NCI-H526 (cell line): ENCODE measurements around the gene CFAP46.
"Not testable (repeated sequence)": the region's sequence is repeated elsewhere in the genome, so short reads cannot be mapped to it uniquely, and the experiment has no call there.

Experiments
- DNase-seq, 2 experiments: peaks; one replicate each; lab custom pipeline; 2025; lab: John Stamatoyannopoulos, UW

CFAP46 gene

GRCh38 chr10:132912713-132913558 lies 29.4 kb downstream of the CFAP46 start:
- no peak for DNase-seq

DNA sequence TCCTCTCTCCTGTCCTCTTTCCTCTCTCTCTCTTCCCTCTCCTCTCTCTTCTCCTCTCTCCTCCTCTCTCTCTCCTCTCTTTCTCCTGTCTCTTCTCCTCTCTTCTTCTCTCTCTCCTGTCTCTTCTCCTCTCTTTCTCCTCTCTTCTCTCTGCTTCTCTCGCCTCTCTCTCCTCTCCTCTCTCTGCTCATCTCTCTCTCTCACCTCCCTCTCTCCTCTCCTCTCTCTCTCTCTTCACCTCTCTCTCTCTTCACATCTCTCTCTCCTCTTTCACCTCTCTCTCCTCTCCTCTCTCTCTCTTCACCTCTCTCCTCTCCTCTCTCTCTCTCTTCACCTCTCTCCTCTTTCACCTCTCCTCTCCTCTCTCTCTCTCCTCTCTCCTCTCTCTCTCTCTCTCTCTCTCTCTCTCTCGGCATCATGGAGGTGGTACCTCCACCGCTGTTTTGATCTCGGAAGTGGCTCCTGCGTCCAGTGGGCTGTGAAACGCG lies 30.1 kb downstream of the CFAP46 start:
- no peak for DNase-seq

GRCh38 chr10:132911786-132912097 lies 30.6 kb downstream of the CFAP46 start:
- DNase-seq = no peak

GRCh38 chr10:132910901-132911785 lies 31.2 kb downstream of the CFAP46 start:
- DNase-seq = no peak

GRCh38 chr10:132910186-132910880 lies 32.0 kb downstream of the CFAP46 start:
- DNase-seq = no peak

- no peak for DNase-seq
Measured at GRCh38 chr10:132909491-132910071, 32.8 kb downstream of the CFAP46 start.

DNA sequence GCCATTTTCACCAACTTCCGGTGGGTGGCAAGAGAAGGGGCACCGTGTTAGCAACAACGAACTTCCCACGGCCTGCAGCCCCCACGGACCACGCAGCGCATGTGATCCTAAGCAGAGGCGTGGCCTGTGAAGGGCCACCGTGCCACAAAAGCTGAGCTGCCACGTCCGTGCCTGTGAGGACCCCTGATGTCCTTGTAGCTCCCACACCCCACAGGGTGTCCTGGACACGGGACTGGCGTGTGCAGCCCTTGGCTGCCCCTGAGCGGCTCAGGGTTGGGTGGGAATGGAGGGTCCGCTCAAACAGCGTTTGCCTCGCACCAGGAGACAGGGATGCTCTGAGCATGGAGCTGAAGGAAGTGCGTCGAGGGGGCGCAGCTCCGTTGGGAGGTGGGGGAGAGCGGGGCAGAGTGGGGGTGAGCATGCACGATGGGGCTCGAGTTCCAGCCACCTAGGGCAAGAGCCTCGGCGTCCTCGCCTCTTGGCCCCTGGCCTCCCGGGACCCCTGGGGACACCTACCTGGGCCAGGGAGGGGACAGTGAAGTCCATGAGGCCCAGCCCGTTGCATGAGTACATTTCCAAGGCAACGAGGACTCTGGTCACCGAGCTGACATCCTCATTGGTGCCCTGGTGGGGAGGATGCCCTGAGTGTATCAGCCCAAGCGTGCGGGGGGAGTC lies 33.6 kb downstream of the CFAP46 start:
- no peak for DNase-seq

- no peak for DNase-seq
Measured at GRCh38 chr10:132907821-132908620, 34.3 kb downstream of the CFAP46 start.

GRCh38 chr10:132906836-132907235 lies 35.5 kb downstream of the CFAP46 start:
- DNase-seq = no peak

- DNase-seq = no peak
Measured at GRCh38 chr10:132906106-132906505, 36.3 kb downstream of the CFAP46 start.

DNA sequence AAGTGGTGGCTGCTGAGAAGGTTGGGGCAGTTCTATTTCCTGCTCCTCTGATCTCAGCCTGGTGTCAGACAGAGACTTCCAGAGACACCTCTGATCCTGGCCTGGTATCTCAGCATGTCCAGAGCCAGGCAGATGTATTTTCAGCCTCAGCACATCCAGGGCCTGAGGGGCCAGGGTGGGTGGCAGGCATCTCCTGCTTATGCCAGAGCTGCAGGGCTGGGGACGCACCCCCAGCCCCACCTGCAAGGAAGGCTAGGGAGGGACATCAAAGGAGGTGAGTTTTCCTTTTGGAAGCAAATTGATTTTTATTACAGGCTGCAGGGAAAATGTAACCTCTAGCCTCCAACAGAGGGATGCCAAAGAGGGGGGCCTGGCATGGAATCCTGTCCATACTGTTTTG lies 36.7 kb downstream of the CFAP46 start:
- DNase-seq = no peak

- no peak for DNase-seq
Measured at GRCh38 chr10:132904814-132905649, 37.3 kb downstream of the CFAP46 start.

DNA sequence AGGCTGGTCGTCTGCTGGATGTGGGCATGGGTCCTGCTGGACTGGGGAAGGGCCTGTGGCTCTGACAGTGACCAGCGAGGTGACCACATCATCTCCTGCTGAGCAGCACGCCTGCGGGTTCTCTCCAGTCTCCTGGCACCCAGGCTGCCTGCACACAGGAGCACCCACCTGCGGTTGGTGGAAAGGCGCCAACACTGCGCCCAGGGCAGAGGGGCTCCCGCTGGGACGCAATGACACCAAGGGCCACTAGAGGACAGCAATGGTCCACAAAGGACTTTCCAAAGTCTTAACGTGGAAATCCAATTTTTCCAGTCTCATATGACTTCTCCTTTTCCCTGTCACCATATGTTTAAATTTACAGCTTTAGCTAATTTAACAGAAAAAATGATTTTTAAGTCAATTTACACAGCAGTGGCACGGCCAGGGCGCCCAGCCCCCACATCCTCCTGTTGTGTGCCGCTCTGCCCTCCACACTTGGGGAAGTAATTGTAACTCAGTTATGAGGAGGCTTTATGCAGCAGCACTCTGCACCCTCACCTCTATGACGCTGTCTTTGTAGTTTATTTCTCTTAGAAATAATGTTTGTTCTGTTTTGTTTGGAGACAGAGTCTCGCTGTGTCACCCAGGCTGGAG lies 38.1 kb downstream of the CFAP46 start:
- peak; percentile 8 to 63 for DNase-seq

DNA sequence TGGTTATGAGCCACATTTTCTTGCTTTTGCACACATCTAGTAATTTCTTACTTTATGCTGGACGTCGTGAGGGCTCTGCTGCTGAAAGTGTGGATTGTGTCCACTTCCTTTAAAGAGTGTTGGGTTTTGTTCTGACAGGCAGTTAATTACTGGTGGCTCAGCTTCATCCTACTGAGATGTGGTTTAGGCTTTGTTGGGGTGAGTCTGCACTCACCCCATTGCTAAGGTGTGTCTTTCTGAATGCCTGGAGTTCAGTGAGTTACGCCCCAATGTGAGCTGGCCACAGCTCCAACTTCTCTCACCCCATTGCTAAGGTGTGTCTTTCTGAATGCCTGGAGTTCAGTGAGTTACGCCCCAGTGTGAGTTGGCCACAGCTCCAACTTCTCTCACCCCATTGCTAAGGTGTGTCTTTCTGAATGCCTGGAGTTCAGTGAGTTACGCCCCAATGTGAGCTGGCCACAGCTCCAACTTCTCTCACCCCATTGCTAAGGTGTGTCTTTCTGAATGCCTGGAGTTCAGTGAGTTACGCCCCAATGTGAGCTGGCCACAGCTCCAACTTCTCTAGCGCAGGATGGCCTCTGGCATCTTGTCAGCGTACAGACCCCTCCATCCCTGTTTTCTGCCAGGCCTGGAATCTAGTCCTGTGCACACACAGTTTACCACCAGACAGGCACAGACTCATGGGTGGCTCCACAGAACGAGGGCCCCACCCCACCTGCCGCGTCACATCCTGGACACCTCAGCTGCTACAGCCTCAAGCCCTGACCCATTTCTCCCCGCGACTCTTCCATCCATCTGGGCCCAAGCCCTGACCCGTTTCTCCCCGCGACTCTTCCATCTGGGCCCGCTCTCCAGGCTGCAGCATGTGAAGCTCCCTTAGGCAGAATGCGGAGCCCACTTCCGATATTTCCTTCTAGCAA lies 39.5 kb downstream of the CFAP46 start:
- DNase-seq = not testable (repeated sequence)

- no peak for DNase-seq
Measured at GRCh38 chr10:132901351-132901750, 41.0 kb downstream of the CFAP46 start.

GRCh38 chr10:132900211-132900756 lies 42.1 kb downstream of the CFAP46 start:
- no peak for DNase-seq

GRCh38 chr10:132899751-132900065 lies 42.7 kb downstream of the CFAP46 start:
- no peak for DNase-seq
